H9 (cell line): Measurements from ENCODE around the gene SLC38A3. TPM values are rescaled to one million over a fixed set of nuclear protein-coding genes. Genes with fewer than 3 reads are reported as not detected.

Experiments used
- DNase-seq: peaks from one replicate; pipeline ENCODE4 v3.0.0-alpha.2; 2017
- H2AFZ ChIP-seq: one replicate; pipeline ENCODE4 v1.6.1; 2013; ENCODE audit warnings: mild to moderate bottlenecking, low read length, control low read depth, moderate library complexity
- H2AK5ac ChIP-seq: 2 replicates; pipeline ENCODE4 v1.6.1; 2013; ENCODE audit warnings: low read length, control low read depth, mixed read lengths; ENCODE audit not compliant: insufficient read length
- H2BK120ac ChIP-seq: one replicate; pipeline ENCODE4 v1.6.1; 2013; ENCODE audit warnings: low read depth, mild to moderate bottlenecking, low read length, control low read depth, inconsistent platforms; ENCODE audit not compliant: poor library complexity, severe bottlenecking
- H2BK12ac ChIP-seq: 2 replicates; pipeline ENCODE4 v1.6.1; 2013; ENCODE audit warnings: low read length, control low read depth, mixed read lengths, low read depth; ENCODE audit not compliant: insufficient read length
- H2BK15ac ChIP-seq: 2 replicates; pipeline ENCODE4 v1.6.1; 2013; ENCODE audit warnings: low read depth, low read length, control low read depth
- H2BK20ac ChIP-seq: one replicate; pipeline ENCODE4 v1.6.1; 2013; ENCODE audit warnings: low read depth, mild to moderate bottlenecking, low read length, control low read depth, inconsistent platforms; ENCODE audit not compliant: poor library complexity, severe bottlenecking
- H2BK5ac ChIP-seq: 2 replicates; pipeline ENCODE4 v1.6.1; 2013; ENCODE audit warnings: low read length, control low read depth, mixed read lengths; ENCODE audit not compliant: insufficient read length
- H3K14ac ChIP-seq: 2 replicates; pipeline ENCODE4 v1.6.1; 2013; ENCODE audit warnings: low read length, control low read depth; ENCODE audit not compliant: insufficient read depth
- H3K18ac ChIP-seq: 2 replicates; pipeline ENCODE4 v1.6.1; 2013; ENCODE audit warnings: low read depth, mild to moderate bottlenecking, mixed read lengths, low read length, control low read depth; ENCODE audit not compliant: insufficient read length
- H3K23ac ChIP-seq: 2 replicates; pipeline ENCODE4 v1.6.1; 2013; ENCODE audit warnings: low read length, control low read depth, mixed read lengths, low read depth; ENCODE audit not compliant: insufficient read length
- H3K23me2 ChIP-seq: 2 replicates; pipeline ENCODE4 v1.6.1; 2013; ENCODE audit warnings: low read depth, mild to moderate bottlenecking, mixed read lengths, low read length, control low read depth; ENCODE audit not compliant: insufficient read length, poor library complexity, severe bottlenecking
- H3K27ac ChIP-seq: 2 replicates; pipeline ENCODE4 v1.5.1; 2013; ENCODE audit warnings: low read length, control low read depth, mixed read lengths, low read depth; ENCODE audit not compliant: insufficient read length
- H3K27me3 ChIP-seq: 2 replicates; pipeline ENCODE4 v1.6.1; 2013; ENCODE audit warnings: low read length, control low read depth, inconsistent platforms; ENCODE audit not compliant: insufficient read depth
- H3K4ac ChIP-seq: 2 replicates; pipeline ENCODE4 v1.6.1; 2013; ENCODE audit warnings: low read depth, mild to moderate bottlenecking, control low read depth, inconsistent platforms, low read length, moderate library complexity
- H3K4me1 ChIP-seq: 2 replicates; pipeline ENCODE4 v1.6.1; 2013; ENCODE audit warnings: low read length, control low read depth, inconsistent platforms; ENCODE audit not compliant: insufficient read depth
- H3K4me2 ChIP-seq: 2 replicates; pipeline ENCODE4 v1.6.1; 2013; ENCODE audit warnings: low read length, control low read depth, mixed read lengths; ENCODE audit not compliant: insufficient read length, insufficient read depth
- H3K56ac ChIP-seq: 2 replicates; pipeline ENCODE4 v1.6.1; 2013; ENCODE audit warnings: low read depth, mild to moderate bottlenecking, mixed read lengths, low read length, control low read depth; ENCODE audit not compliant: insufficient read length
- H3K79me1 ChIP-seq: 2 replicates; pipeline ENCODE4 v1.6.1; 2013; ENCODE audit warnings: low read depth, mild to moderate bottlenecking, moderate library complexity, low read length, control low read depth, inconsistent platforms; ENCODE audit not compliant: insufficient read depth, poor library complexity, severe bottlenecking
- H3K79me2 ChIP-seq: 2 replicates; pipeline ENCODE4 v1.6.1; 2013; ENCODE audit warnings: low read length, control low read depth, inconsistent platforms; ENCODE audit not compliant: insufficient read depth
- H3K9ac ChIP-seq: 2 replicates; pipeline ENCODE4 v1.6.1; 2013; ENCODE audit warnings: low read length, control low read depth, mixed read lengths; ENCODE audit not compliant: insufficient read length; ENCODE audit errors: extremely low read depth
- H3K9me3 ChIP-seq: one replicate; pipeline ENCODE4 v1.6.1; 2013; ENCODE audit warnings: low read depth, low read length, inconsistent platforms; ENCODE audit not compliant: control insufficient read depth
- H3T11ph ChIP-seq: one replicate; pipeline ENCODE4 v1.6.1; 2013; ENCODE audit warnings: mild to moderate bottlenecking, low read length, control low read depth, inconsistent platforms
- H4K20me1 ChIP-seq: one replicate; pipeline ENCODE4 v1.6.1; 2013; ENCODE audit not compliant: control insufficient read depth, insufficient read length, insufficient read depth
- H4K5ac ChIP-seq: 2 replicates; pipeline ENCODE4 v1.6.1; 2013; ENCODE audit warnings: low read depth, mild to moderate bottlenecking, mixed read lengths, low read length, control low read depth; ENCODE audit not compliant: insufficient read length
- H4K8ac ChIP-seq: replicated peaks from 2 replicates; pipeline ENCODE4 v1.6.1; 2013; ENCODE audit warnings: low read length, control low read depth, mixed read lengths, low read depth; ENCODE audit not compliant: insufficient read length
- H4K91ac ChIP-seq: 2 replicates; pipeline ENCODE4 v1.6.1; 2013; ENCODE audit warnings: low read depth, mild to moderate bottlenecking, moderate library complexity, mixed read lengths, low read length, control low read depth; ENCODE audit not compliant: insufficient read length
- H3K27ac Mint-ChIP-seq, 3 experiments: 2 replicates in 2 of 3; 3 replicates in 1 of 3; pipeline ENCODE4 v1.8.0; 2020 to 2021; ENCODE audit warnings: mixed read lengths in 3 of 3, mild to moderate bottlenecking in 1 of 3, moderate library complexity in 1 of 3
- H3K27me3 Mint-ChIP-seq: 2 replicates; pipeline ENCODE4 v1.8.0; 2021; ENCODE audit warnings: low read depth, mild to moderate bottlenecking, moderate library complexity, mixed read lengths
- H3K36me3 Mint-ChIP-seq, 3 experiments: 2 replicates in 2 of 3; 3 replicates in 1 of 3; pipeline ENCODE4 v1.8.0; 2020 to 2021; ENCODE audit warnings: low read depth in 3 of 3, mixed read lengths in 3 of 3; ENCODE audit not compliant: insufficient read depth in 1 of 3
- H3K4me1 Mint-ChIP-seq, 2 experiments: 2 replicates each; pipeline ENCODE4 v1.8.0; 2020; ENCODE audit warnings: mixed read lengths in 2 of 2
- H3K4me3 Mint-ChIP-seq, 2 experiments: 2 replicates in 1 of 2; 3 replicates in 1 of 2; pipeline ENCODE4 v1.8.0; 2020 to 2021; ENCODE audit warnings: mild to moderate bottlenecking in 2 of 2, mixed read lengths in 2 of 2, moderate library complexity in 1 of 2
- H3K9me3 Mint-ChIP-seq, 2 experiments: 2 replicates in 1 of 2; 3 replicates in 1 of 2; pipeline ENCODE4 v1.8.0; 2020; ENCODE audit warnings: mild to moderate bottlenecking in 2 of 2, mixed read lengths in 2 of 2, moderate library complexity in 1 of 2
- WGBS: extraction: QIAGEN DNeasy Blood & Tissue Kit; methylation state at CpG from one replicate; pipeline ENCODE4 v1.1.7; 2013; ENCODE audit warnings: missing lambda C conversion rate, low lambda C conversion rate, mixed read lengths; ENCODE audit not compliant: insufficient read length; ENCODE audit errors: extremely low coverage; 5-methylcytosine and 5-hydroxymethylcytosine counted together
- total RNA-seq: library from RNA; stranded (reverse); gene quantifications from 2 replicates; pipeline ENCODE4 v1.2.1, GENCODE V29; 2021
- TF ChIP-seq, protein P1 (sequence below): fragments of 200-600 bp; sonication (generic); conservative IDR thresholded peaks from 3 replicates; pipeline ENCODE4 v1.8.0; 2021; ENCODE audit warnings: antibody characterized with exemption, mild to moderate bottlenecking

SLC38A3 gene
- total RNA-seq, 1 experiment from 2014 or later: 1.4 TPM

DNA sequence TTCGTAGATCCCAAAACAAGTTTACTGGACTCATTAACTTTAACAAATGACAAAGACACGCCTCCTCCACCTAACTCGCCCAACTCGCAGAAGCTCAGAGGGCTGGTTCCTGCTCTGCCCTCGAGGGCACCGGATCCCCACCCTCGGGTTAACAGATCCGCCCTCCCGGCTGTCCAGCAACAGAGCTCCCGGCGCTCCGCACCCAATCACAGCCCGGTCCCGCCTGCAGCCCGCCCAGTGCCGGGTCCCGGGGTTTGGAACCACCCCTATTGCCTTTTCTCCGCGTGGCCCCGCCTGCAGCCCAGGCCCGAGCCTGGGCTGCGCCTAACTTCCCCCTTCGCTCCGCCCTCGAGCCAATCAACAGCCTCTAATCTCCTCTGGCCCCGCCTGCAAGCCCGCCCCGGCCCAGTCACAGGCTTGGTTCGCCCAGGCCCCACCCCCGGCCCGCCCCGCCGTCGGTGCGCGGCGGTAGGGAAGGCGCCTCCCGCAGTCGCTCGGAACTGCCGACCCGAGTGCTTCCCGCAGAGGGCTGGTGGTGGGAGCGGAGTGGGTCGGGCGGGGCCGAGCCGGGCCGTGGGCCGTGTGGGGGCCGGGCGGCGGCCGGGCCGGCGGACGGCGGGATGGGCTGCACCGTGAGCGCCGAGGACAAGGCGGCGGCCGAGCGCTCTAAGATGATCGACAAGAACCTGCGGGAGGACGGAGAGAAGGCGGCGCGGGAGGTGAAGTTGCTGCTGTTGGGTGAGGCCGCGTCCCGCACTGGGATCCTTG, 30.8 kb downstream of the SLC38A3 start, which contains the start of gene GNAI2:
Gene GNAI2 (plus strand): TSS at position 489 of the 768 bp plus-strand sequence. CDS start 132 bp downstream, at position 621.
- no peak within 1 kb of the TSS for H3K23ac ChIP-seq
- no peak within 1 kb of the TSS for H3K18ac ChIP-seq
- TF ChIP-seq, protein P1, sequence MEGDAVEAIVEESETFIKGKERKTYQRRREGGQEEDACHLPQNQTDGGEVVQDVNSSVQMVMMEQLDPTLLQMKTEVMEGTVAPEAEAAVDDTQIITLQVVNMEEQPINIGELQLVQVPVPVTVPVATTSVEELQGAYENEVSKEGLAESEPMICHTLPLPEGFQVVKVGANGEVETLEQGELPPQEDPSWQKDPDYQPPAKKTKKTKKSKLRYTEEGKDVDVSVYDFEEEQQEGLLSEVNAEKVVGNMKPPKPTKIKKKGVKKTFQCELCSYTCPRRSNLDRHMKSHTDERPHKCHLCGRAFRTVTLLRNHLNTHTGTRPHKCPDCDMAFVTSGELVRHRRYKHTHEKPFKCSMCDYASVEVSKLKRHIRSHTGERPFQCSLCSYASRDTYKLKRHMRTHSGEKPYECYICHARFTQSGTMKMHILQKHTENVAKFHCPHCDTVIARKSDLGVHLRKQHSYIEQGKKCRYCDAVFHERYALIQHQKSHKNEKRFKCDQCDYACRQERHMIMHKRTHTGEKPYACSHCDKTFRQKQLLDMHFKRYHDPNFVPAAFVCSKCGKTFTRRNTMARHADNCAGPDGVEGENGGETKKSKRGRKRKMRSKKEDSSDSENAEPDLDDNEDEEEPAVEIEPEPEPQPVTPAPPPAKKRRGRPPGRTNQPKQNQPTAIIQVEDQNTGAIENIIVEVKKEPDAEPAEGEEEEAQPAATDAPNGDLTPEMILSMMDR: no peak
- H4K91ac ChIP-seq: no peak within 1 kb of the TSS
- H2BK20ac ChIP-seq: no peak within 1 kb of the TSS
- H2AFZ ChIP-seq: no peak within 1 kb of the TSS
- no peak within 1 kb of the TSS for H2BK15ac ChIP-seq
- peak within 1 kb of the TSS; percentile 59 for H3K9ac ChIP-seq
- H3K4me1 ChIP-seq: peaks cover 6% of the 10 kb centered on the region; the same call in 1 of the 2 replicates
- WGBS: no CpG with 5 or more reads among the region's 75 CpGs
- no peaks in the 10 kb centered on the region; a peak in 1 of 5 replicates for H3K9me3 Mint-ChIP-seq
- H3K23me2 ChIP-seq: peaks cover 14% of the 10 kb centered on the region
- peaks cover 8% of the 10 kb centered on the region for H3K27me3 Mint-ChIP-seq
- no peak within 1 kb of the TSS for H4K5ac ChIP-seq
- H3T11ph ChIP-seq: no peak within 1 kb of the TSS
- H3K4me3 Mint-ChIP-seq: peak within 1 kb of the TSS; percentile 96 to 99
- peaks cover 17% of the 10 kb centered on the region; the same call in 1 of the 2 replicates for H3K79me2 ChIP-seq
- H3K14ac ChIP-seq: peak within 1 kb of the TSS; percentile 48
- peak within 1 kb of the TSS; percentile 91 to 99 (median 94) for H3K27ac Mint-ChIP-seq
- H3K79me1 ChIP-seq: peaks cover 6% of the 10 kb centered on the region
- H4K20me1 ChIP-seq: no peaks in the 10 kb centered on the region
- no peak within 1 kb of the TSS for H3K56ac ChIP-seq
- no peak within 1 kb of the TSS for H4K8ac ChIP-seq
- peaks cover 53 to 65% of the 10 kb centered on the region in 2 experiments for H3K4me1 Mint-ChIP-seq
- no peaks in the 10 kb centered on the region for H3K9me3 ChIP-seq
- H3K36me3 Mint-ChIP-seq: peaks cover 2 to 7% (median 4%) of the 10 kb centered on the region in 3 experiments; a peak in 3 of 7 replicates
- H2BK120ac ChIP-seq: no peak within 1 kb of the TSS
- H2BK12ac ChIP-seq: no peak within 1 kb of the TSS
- H3K4me2 ChIP-seq: peak within 1 kb of the TSS; percentile 91
- H3K27me3 ChIP-seq: no peaks in the 10 kb centered on the region
- H2AK5ac ChIP-seq: no peak within 1 kb of the TSS
- peak; percentile 99 for DNase-seq
- H2BK5ac ChIP-seq: no peak within 1 kb of the TSS
- H3K27ac ChIP-seq: no peak within 1 kb of the TSS
- H3K4ac ChIP-seq: no peak within 1 kb of the TSS
